ENCODE data around the gene CUBN.

CUBN gene

DNA sequence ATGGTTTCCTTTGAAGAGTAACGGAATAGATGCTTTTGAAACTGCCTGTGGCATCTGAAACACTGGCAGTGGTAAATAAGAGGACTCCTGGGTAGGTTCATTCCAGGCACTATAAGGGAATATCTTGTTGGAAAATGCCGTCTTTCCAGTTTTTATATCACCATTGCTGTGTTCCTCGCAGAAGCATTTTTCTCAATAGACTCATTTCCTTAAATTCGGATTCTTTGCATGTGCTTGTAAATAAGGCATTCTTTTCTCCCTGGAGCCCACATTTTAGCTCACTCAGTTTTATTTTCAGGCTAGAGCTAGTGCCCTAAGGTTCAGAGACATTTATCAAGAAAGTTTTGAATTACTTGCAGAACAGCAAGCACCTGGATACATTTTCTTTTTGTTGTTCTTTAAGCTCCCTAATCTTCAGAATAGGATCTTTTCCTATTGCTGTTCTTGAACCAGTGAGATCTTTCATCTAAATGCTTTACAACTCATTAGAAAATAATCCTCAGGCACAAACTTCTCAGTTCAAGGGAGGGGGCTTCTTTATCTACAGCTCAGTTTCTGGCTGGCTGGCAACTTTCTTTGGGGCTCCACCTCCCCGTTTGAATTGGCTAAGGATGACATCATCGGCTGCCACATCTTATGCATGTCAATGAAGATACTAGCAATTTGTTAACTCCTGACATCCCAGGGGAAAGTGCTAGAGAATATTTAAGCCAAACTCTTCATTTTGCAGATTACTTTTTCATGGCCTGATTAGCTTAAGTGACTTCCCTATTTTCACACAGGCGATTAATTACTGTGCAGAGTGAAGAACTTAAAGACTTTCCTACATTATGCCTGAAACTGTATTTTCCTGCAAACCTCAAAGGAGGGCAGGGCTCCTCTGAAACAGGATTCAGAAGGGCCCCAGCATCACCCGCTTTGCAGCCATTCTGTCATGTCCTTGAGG is 178.7 kb downstream of the CUBN start:
- peak; percentile 6 for DNase-seq (ENCODE audit: low spot score)

DNA sequence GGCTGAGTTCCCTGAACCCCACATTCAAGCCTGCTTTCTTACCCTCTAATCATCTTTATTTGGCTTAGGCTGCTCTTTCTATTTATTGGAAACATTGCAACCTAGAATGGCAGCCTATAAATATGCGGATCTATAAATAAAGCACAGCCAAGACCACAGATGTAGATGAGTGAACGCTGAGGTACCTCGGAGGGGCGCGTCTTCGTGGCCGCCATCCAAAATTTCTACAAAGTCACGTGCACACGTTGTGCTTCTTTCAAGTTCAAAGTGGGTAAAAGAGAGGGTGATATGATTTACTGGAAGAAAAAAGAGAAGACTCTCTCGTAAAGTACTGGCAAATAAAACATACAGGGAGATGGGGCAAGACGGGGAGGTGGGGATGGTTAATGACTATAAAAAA is 179.8 kb downstream of the CUBN start:
- DNase-seq (ENCODE audit: low spot score), result no peak

DNA sequence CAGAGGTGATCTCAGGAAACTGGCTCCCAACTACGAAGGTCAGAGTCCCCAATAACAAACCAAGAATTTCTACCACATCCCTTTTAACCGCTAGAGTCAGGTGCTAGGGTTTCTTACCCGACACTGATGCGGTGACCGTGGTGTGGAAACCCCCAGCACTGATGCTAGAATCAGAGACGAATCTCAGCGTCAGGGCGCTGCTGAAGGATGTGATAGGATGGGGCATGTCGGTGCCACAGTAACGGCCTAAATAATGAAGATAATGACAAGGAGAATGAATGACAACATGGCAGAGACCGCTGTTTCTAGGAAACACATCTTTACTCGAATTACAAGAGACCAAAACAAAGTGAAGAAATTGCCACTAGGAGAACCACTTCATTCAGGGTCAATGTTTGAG is 181.2 kb downstream of the CUBN start:
- DNase-seq (ENCODE audit: low spot score), result peak; percentile 62

DNA sequence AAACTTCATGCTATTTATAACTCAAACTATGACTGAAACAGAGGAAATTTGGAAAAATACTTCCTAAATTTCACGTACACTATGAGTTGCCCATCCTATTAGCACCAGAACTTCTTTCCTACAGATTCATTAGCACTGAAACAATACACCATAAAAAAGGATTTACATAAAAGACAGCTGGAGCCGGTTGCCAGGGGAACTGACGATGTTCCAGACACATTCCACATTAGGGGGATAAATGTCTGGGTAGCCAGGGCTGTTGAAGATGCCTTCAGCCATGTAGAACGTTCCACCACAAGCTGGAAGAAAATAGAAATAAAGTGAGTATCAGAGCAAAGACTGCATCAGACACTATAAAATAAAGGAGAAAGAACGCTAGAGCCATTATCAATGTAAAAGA is 182.5 kb downstream of the CUBN start:
- no peak for DNase-seq (ENCODE audit: low spot score)

DNA sequence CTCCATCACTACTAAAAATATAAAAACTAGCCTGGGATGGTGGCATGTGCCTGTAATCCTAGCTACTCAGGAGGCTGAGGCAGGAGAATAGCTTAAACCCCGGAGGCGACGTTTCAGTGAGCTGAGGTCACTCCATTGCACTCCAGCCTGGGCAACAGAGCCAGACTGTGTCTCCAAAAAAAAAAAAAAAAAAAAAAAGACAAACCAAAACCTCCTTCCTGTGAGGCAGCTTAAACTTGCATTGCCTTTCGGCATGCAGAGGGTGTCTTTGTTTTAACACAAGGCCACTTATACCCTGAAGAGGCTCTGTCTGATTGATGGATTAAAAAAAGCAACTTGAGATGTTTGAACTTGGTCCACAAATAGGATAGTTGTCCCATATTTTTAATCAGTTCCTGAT is 184.0 kb downstream of the CUBN start:
- DNase-seq (ENCODE audit: low spot score), result no peak

DNA sequence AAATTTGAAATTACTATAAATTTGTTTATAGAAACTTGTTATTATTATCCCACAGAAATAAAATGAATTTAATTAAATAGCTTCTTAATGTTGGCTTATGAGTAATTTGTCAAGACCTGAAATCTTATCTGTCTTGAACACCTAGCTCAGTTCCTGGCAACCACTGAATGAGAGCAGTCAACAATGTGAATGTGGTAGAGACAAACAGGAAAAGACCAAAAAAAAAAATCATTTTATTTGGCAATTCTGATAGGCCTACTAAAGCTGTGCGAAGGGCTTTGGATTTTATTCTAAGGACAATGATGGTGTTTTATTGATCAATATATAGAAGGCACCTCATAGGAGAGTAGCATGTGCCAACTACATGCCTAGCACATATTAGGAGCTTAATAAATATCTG is 184.6 kb downstream of the CUBN start:
- peak; percentile 10 for DNase-seq (ENCODE audit: low spot score)

DNA sequence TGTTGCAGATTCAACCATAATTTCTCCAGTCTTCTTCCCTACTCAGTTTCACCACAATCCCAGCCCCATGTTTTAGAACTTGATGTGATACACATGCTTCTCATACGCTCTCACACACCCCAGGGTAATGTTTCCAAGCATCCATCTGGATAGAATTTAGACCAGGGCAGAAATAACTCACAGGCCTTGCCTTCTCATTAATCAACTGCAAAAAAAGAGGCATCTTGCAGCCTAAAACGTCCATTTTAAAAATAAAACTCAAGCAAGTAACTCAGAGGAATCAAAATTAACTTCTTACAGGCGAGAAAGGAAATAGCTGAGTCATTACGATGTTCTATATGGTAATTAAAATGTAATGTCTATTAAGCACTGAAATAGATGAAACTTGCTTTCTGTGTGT is 185.2 kb downstream of the CUBN start:
- DNase-seq (ENCODE audit: low spot score), result no peak

DNA sequence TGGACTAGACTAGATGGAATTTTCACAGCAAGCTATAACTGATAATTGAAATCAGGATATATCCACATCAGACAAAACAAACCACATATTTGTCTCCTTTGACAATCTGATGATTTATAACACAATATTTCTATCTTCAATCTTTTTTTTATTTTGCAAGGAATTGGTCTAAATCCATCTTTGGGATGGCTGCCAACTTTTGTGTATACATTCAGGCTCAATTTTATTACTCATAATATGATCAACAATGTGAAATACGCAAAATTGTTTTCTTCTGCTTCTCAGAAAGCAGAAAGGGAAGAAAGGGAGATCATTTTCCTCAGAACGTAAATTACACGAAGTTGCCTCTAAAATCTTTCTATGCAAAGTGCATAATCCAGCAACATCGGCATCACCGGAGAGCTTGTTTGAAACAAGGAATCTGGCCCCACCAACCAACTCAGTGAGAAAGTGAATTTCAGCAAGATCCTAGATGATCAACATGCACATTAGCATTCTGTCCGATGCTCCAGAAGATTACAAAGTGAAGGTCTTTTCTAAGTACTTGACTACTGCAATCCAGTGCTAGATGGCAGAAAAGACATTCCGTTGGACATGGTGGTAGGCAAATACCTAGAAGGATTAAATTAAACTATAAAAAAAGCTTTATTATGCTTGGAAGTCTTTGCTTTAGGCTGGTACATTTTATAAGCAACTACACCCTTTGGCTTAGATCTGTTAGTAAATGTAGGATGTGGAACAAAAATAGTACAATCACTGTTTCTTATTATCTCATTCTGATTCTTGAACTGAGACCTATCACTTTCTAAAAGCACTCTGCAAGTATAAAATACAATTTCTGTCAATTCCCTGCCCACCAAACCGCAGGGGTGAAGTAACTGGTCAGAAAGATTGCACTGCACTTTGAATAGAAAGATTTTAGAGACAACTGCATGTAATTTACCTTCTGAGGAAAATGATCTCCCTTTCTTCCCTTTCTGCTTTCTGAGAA is 186.0 kb downstream of the CUBN start:
- no peak for DNase-seq (ENCODE audit: low spot score)

DNA sequence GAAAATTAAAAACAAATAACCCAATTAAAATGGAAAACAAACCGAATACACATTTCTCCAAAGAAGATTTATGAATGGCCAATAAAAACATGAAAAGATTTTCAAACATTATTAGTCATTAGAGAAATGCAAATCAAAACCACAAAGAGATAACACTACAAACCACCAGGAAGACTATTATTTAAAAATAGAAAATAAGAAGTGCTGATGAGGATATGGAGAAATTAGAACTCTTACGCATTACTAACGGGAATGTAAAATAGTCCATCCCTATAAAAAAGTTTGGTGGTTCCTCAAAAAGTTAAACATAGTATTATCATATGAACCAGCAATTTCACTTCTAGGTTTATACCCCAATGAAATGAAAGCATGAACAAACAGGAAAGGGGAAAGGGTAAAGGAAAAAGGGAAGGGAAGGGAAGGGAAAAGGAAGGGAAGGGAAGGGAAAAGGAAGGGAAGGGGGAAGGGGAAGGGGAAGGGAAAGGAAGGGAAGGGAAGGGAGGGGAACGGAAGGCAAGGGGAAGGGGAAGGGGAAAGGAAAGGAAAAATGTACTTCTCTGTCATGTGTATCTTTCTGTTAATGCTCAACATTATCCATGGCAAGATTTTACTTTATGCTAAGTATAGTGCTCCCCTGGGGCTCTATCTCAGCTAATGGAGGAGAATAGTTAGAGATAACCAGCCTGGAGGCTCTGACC is 187.1 kb downstream of the CUBN start:
- DNase-seq (ENCODE audit: low spot score), result no peak

DNA sequence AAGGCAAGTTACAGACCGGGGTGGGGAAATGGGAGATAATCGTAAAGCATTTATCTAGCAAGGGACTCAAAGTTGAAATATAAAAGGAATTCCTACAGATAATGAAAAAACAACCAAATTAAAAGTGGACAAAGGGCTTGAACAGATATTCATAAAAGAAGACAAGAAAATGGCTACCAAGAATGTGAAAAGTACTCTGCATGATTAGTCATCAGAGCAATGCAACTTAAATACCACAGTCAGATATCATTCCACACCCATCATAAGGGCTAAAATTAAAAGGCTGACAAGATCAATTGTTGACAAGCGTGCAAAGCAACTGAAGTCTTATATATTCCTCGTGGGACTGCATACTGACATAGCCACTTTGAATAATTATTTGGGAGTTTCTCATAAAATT is 187.7 kb downstream of the CUBN start:
- no peak for DNase-seq (ENCODE audit: low spot score)

DNA sequence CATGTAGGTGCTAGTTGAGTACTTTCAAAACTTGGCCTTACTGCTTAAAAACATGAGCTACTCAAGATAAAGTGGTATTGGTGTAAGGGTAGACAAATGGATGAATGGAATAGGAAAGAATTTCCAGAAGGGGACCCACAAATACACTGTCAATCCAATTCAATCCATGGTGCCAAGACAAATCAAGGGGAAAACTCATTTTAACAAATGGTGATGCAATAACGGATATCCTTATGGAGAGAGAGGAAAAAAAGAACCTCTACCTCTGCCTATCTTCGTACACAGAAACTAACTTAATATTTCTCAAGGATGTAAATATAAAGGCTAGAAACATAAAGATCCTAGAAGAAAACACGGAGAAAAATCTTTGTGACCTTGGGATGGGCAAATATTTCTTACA is 188.5 kb downstream of the CUBN start:
- no peak for DNase-seq (ENCODE audit: low spot score)

DNA sequence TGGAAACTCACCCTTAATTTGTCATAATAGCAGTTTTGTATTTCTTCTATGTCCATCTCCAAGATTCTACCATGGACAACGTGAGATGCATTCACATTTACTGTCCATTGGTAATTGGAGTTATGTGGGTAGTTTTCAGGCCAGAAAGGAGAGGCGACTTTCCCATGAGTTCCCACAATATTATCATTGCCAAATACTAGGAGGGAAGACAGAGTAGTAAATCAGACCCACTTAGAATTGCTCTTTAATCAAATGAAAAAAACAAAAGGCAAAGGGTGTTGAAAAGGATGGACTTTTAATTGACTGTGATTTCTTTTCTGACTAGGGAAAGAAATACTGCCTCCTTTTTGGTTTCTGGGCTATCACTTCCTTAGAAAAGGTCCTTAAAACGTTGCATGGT is 190.7 kb downstream of the CUBN start:
- DNase-seq (ENCODE audit: low spot score), result no peak

DNA sequence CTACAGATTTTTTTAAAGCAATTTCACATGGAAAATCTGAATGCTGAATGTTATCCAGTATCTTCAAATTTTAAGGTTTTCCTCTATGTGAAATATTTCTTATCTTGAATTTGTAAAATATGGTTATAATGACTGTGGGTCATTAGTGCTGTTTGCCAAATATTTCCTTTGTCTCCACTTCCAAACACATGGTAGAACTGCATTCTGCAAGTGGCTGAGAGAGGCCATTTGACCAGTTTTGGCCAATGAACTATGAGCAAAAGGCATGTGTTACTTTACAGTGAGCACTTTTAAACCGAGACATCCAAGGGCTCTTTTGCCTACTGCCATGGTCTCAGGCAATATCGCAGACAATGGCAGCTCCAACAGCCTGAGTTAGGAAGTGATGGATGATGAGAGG is 195.2 kb downstream of the CUBN start:
- DNase-seq (ENCODE audit: low spot score), result no peak

DNA sequence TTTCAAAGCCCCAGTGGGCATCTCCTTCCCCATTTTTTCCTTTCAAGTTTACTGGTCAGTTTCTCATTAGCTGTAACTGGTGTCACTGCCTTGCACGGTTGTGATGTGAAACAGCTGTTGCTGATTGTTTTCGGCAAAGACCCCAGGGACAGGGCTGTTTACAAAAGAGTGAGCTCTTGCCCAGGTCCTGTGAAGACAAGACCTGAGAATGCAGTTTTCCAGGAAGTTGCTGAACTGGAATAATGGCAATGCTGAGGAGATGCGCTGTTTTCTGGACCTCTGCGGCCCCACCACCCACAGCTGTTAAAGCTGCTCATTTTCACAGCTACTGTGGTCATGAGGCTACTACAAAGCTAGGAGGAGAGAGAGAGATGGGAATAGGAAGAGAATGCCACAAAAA is 195.8 kb downstream of the CUBN start:
- no peak for DNase-seq (ENCODE audit: low spot score)

DNA sequence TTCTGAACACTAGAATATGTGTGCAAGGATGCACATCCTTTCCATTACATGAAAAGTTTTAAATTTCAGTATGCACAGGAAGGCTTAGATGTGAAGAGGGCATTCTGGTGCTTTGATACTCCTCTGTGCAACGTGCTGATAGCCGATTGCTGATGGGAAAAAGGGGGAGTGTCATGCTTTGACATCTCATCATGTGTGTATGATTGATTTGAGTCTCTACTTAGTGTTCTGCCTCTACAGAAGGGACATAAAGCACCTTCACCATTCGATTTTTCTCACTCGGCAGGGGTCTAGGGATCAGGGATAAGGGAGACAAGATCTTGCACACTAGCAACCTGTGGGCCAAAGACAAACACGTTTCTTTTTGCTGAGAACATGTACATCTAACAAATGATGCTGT is 197.7 kb downstream of the CUBN start:
- DNase-seq (ENCODE audit: low spot score), result no peak

DNA sequence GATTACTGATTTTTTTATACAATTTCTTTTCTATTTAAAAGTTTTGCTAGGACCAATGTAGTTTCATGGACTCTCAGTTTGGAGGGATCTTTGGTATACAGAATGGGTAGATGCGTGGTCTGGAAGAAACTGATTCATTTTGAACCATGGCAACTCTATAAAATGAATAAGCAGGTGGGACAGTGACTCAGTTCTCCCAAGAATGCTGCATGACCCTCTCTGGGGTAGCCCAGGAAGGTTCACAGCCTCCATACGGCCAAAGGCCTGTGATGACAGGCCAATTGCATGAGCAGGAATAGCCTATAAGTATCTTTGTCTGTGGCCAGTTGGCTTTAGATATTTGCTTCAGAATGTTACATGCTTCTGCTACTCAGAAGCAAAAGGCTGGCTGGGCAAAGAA is 199.1 kb downstream of the CUBN start:
- no peak for DNase-seq (ENCODE audit: low spot score)

DNA sequence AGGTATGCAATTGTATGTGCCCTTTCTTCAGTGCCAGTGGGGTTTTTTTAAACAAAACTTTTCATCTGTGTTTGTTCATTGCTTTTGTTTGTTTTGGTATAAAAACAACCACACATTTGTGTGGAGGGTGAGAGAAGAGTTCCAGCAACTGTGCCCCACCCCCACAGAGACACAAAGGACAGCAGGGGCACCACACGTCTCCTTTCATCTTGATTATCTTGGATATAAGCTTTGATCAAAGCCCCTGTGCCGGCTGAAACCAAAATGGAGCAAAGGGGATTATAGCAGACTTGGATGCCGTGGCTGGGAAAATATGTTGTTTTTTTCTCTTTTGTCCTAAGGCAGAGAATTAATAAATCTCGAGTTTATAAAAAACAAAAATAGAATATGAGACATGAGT is 200.5 kb downstream of the CUBN start:
- no peak for DNase-seq (ENCODE audit: low spot score)

DNA sequence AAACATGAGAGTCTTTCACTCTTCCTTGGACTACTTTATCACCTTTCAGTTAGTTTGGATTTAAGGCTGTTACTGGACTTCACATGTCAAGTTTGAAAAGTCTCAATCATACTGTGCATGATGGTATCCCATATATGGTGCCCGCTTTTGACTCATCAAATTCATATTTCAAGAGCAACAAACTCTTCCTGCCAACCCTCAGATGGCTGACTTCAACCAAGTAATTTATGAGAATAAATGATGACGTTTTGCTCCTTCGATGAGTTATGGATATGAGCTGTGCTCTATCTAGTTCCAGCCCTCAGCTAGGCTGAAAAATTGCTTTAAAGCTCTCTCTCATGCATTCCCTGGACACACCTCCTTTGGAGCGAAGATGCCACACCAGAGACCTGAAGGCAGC is 202.1 kb downstream of the CUBN start:
- DNase-seq (ENCODE audit: low spot score), result no peak

DNA sequence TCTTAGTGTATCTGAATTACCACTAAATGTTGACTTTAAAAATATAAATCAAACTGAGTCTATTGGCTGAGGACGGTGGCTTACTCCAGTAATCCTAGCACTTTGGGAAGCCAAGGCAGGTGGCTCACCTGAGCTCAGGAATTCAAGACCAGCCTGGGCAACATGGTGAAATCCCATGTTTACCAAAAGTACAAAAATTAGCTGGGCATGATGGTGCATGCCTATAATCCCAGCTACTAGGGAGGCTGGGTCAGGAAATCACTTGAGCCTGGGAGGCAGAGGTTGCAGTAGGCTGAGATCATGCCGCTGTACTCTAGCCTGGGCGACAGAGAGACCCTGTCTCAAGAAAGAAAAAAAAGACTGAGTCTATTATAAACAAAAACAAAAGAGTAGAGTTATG is 205.9 kb downstream of the CUBN start:
- DNase-seq (ENCODE audit: low spot score), result no peak

DNA sequence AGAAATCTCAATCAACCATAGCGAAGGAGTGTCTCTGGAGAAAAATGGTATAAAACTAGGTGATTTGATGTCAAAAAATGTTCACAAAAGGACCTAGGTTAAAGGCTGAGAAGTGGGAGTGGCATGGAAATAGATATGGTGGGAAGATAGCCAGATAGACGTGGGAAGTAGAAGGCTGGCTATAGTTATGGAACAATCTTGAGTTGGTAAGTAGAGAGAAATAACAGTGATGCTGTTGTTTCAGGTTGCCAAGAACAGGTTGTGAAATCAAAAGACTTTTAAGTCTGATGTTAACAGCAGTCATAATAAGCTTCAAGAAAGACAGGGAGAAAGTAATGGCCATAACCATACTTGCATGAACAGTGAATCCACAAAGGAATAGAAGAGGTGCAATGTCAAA is 206.3 kb downstream of the CUBN start:
- DNase-seq (ENCODE audit: low spot score), result no peak

DNA sequence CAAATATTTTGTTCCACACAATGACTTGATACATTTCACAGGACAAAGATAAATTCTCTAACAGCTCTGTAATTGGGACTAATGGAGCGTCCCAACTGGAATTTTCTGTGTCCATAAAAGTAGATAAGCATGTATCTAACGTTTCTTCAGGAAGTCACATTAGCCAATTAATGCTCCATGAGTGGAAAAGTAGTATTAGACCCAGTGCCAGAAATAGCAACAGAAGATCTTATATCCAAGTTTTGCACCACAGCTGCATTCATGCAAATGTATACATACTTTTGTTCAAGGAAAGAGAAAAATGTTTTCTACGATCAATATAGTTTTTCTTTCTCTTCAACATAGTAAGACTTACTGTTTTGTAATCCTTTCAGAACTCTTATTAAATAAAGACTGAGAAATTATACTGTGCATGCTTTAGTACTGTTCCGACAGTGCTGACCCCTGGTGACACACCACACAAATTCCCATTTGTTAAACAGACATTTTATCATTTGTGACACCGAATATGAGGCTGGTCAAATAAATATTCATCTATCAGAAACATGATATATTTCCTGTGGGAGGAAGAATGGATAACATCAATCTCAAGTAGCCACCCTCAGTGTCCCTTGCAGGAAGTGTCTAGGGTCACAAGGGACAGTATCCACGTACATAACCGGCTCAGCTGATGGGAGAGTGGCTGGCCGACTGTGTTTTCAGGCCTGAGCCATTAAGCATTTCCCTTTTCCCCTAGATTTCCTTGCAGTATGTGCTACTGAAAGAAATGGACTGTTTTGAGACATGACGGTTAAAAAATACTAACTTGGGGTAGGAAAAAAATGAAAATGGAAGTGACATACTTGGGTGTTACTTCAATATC is 210.3 kb downstream of the CUBN start:
- no peak for DNase-seq (ENCODE audit: low spot score)
